ENCODE measurements around the gene LDAH.
"Not testable (repeated sequence)": the region's sequence is repeated elsewhere in the genome, so short reads cannot be mapped to it uniquely, and the experiment has no call there.

The LDAH gene

DNA sequence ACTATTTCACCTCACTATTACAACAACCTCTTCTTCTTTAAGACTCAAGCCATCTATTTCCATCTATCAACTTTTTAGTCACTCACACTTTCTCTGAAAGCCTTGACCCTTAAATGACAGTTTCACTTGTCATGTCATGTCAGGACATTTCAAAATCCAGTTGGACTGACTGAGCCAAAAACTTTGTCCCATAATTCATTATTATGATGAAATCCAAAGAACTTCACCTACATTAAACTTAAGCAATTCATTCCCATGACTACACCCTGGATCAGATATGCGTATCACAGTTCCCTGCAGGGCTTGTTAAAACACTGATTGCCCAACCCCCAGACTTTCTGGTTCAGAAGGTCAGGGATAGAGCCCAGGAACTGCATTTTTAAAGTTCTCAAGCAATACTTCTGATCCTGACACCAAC lies 26.5 kb downstream of the LDAH start:
- no peak for DNase-seq (ENCODE audit: low read depth, low spot score)
- H3K4me3 ChIP-seq (ENCODE audit: low read length), result no peak overlapping the region

GRCh38 chr2:20793944-20794343 lies 29.0 kb downstream of the LDAH start:
- not testable (repeated sequence) for H3K4me3 ChIP-seq (ENCODE audit: low read length); DNase-seq (ENCODE audit: low read depth, low spot score)

GRCh38 chr2:20781656-20782265 lies 41.1 kb downstream of the LDAH start:
- H3K4me3 ChIP-seq (ENCODE audit: low read length), result no peak overlapping the region
- peak; percentile 29 for DNase-seq (ENCODE audit: low read depth, low spot score)

DNA sequence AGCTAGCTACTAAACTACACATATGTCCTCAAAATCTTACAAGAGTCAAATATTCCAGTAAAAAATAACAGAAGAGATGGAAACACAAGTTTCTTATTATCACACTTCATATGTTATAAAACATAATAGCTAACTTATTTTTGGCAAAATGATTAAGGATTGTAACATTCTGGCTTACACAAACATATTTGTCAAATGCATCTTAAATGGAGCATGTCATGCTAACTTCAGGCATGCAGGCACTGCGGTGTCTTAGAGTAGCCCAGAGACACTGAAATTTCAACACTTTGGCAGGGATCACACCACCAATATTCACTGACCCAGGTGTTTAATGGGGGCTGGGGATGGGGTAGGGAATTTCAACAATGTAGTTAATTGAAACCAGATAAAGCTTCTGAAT lies 51.6 kb downstream of the LDAH start:
- no peak overlapping the region for H3K4me3 ChIP-seq (ENCODE audit: low read length)
- no peak for DNase-seq (ENCODE audit: low read depth, low spot score)

DNA sequence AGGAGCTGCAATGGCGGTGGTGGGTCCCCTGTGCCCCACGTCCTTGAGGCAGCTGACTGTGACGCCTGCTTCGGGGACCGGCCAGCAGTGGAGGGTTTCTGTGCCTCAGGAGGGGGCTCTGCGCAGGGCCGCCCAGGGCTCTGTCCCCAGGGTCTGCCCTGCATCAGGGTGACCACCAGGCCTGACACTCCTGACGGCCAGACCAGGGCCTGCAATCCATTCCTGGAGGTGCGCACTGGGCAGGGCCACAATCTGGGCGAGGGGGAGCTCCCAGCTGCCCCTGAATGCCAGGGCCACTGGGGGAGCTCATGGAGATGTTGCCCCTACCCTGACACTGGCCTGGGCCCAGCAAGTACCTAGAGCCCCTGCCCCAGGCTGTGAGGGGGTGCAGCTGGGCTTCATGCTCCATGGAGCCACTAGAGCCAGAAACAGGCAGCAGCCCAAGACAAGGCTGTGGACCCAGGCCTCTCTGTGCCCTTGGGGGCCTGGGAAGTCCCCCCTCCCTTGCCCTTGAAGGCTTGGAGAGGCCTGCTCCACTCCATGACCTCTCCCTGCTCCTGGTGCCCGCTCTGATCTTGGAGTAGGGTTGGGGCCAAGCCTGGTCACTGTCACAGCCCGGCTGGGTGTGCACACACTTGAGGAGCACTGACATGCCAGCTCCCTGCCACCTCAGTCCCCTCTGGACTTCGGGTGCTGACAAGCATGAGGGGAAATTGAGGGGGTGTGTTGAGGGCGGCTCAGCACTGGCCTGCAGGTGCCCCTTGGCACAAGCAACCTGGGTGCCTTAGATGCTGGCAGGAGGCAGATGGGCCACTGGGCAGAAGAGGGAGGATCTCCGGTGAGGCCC lies 55.9 kb downstream of the LDAH start:
- DNase-seq (ENCODE audit: low read depth, low spot score), result no peak
- H3K4me3 ChIP-seq (ENCODE audit: low read length), result no peak overlapping the region

GRCh38 chr2:20766213-20766612 lies 56.7 kb downstream of the LDAH start:
- DNase-seq (ENCODE audit: low read depth, low spot score), result no peak
- no peak overlapping the region for H3K4me3 ChIP-seq (ENCODE audit: low read length)

GRCh38 chr2:20762945-20763683 lies 59.8 kb downstream of the LDAH start:
- no peak for DNase-seq (ENCODE audit: low read depth, low spot score)
- no peak overlapping the region for H3K4me3 ChIP-seq (ENCODE audit: low read length)

DNA sequence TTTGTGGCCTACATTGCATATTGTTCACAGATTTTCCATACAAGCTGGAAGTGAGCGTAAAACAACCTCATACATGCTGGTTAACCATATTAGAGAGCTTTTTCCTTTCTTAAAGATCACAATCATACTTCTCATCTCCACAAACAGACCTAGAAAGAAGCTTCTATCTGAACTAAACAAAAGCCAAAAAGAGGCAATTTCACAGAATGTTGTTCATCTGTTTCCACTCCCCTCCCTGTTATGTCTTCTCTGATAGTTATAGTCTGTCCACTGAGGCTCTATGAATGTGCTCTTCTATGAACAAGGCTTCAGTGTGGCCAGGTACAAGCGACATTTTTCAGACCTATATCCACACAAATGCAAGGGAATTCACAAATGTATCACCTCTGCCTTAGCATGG lies 63.4 kb downstream of the LDAH start:
- DNase-seq (ENCODE audit: low read depth, low spot score), result no peak
- H3K4me3 ChIP-seq (ENCODE audit: low read length), result no peak overlapping the region

DNA sequence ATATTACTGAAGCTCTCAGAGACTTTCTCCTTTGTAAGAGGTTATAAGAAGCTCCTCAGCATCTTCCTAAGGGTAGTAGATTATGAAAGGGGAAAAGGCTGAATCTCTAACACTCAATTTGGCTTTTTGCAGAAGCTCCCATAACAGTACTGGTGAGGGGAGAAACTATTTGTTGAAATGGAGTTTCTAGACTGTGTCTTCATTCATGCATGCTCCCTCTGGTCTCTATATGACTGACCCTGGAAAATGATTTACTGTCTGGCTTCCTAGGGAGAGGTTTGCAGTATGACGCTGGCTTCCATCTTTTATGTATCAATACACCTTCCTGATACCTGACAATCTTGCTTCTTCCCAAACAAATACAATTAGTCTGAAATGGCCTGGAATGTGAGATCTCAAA lies 63.9 kb downstream of the LDAH start:
- no peak for DNase-seq (ENCODE audit: low read depth, low spot score)
- no peak overlapping the region for H3K4me3 ChIP-seq (ENCODE audit: low read length)

DNA sequence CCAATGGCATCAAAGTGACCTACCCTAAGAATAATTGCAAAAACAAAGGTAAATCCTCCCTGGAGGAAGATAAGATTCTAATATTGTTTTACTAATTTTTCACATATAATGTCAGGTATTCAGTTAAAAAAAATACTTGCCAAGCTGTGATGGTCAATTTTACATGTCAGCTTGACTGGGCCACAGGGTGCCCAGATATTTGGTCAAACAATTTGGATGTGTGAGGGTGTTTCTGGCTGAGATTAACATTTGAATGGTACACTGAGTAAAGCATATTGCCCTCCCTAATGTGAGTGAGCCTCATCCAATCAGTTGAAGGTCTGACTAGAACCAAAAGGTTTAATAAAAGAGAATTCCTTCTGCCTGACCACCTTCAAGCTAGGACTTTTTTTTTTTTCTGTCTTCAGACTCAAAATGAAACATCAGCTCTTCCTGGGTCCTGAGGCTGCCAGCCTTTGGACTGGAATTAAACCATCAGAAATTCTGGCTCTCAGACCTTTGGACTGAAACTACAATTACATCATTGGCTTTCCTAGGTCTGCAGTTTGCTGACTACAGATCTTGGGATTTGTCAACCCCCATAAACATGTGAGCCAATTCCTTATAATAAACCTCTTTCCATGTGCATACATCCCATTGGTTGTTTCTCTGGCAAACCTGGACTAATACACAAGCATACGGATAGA lies 65.4 kb downstream of the LDAH start:
- no peak overlapping the region for H3K4me3 ChIP-seq (ENCODE audit: low read length)
- DNase-seq (ENCODE audit: low read depth, low spot score), result no peak

DNA sequence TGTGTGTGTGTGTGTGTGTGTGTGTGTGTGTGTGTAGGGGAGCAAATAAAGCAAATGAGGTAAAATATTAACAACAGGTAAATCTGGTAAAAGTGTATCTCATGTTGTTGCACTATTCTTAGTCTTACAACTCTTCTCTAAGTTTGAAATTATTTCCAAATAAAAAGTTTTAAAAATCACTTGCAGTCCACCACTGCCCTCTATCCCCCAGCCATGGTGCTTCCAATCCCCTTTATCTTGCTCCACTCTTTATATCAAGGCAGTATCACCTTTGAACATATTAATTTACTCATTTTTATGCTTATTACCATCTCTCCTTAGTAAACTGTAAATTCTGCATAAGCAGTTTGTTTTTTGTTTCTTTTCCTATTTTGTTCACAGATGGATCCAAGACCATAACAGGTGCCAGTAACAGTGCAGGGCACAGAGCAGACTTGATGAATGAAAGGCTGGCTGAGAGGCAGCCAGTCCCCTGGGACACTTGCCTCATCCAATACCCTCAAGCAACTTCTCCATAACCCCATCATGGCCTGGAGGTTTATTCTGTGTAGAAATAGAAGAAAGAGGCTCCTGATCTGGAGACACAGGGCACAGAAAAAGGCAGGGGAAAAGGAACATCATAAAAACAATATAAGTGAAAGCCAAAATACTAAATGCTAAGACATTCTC lies 67.6 kb downstream of the LDAH start:
- no peak for DNase-seq (ENCODE audit: low read depth, low spot score)

GRCh38 chr2:20752293-20752692 lies 70.6 kb downstream of the LDAH start:
- no peak for DNase-seq (ENCODE audit: low read depth, low spot score)
- H3K4me3 ChIP-seq (ENCODE audit: low read length), result no peak overlapping the region

More for the DNA sequence above, 67.6 kb downstream of the LDAH start:
- H3K4me3 ChIP-seq (ENCODE audit: low read length), result no peak overlapping the region

DNA sequence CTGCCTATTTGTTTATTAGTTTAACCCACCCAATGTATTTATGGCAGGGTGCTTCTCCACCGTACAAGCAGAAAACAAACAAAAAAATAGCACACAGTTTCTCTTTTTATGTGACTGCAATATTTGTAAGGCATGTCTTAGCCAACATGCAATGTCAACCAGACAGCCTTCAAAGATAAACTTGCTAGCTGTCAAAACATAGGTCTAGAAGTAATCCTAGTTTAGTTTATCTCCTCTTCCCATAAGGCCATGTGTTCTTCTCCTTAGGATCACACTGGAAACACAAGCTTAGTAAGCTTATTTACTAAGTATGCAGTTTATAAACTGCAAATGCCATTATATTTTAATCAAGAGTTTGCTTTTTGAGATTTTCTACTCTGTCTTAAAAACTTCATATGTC lies 75.6 kb downstream of the LDAH start:
- no peak for DNase-seq (ENCODE audit: low read depth, low spot score)

DNA sequence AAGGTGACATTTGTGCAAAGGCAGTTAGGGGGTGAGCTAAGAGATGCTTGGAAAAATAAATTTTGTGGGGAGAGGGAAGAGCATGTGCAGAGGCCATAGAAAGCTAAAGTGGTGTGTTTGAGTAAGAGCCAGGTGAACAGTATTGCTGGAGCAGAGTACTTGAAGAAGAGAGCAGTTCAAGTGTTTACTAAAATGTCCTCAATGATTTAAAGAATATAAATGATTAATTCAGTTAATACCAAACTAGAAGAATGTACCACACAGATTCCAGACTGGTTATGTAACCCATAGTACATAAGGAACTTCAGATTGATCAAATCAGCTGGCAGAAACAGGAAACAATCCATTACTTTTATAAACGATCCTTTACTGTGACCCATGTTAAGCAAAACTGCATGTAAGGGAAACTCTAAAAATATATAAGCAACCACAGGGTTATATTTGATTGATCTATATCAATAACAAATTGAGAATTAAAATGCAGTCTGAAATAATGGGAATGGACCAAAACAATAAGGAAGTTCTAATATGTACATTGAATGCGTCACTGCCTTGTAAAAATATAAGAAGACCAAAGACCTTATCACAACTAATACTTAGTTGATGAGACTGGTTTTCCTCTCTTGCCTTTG lies 76.9 kb downstream of the LDAH start:
- no peak for DNase-seq (ENCODE audit: low read depth, low spot score)
- H3K4me3 ChIP-seq (ENCODE audit: low read length), result no peak overlapping the region

More for the DNA sequence above, 75.6 kb downstream of the LDAH start:
- H3K4me3 ChIP-seq (ENCODE audit: low read length), result no peak overlapping the region

- DNase-seq (ENCODE audit: low read depth, low spot score), result no peak
- H3K4me3 ChIP-seq (ENCODE audit: low read length), result no peak overlapping the region
Observed at GRCh38 chr2:20744366-20745335, 78.2 kb downstream of the LDAH start.

DNA sequence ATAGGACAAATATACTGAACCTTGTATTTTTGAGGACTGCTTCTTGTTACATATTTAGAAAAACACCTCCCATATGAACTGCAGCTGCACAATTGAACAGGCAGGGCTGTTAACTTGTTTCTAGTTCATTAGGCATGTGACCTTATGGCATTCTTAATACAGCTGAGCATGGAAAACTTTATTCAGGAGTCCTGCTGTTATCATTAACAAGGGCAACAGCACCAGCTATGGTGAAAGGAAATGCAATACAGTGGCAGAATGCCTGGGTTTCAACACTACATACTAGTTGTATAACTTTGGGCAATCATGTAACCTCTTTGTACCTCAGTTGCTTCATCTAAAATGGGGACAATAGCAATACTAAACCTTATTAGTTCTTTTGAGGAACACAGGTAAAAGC lies 84.1 kb downstream of the LDAH start:
- H3K4me3 ChIP-seq (ENCODE audit: low read length), result no peak overlapping the region

DNA sequence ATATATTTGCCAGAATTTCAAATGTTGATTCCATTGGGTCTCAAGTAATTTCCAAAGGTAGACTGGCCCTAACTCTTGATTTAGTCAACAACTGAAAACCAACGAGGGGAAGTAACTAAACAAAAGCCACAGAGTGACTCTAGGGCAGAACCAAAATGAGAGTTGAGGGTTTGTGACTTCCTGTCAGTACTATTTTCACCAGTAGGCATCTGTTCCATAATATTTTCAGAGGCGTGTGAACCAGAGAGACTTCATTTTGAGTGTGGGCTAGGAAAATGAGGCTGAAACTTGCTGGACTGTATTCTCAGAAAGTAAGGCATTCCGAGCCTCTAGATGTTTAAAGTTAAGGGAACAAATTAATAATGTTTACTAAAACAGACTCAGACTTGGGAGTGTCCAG lies 85.4 kb downstream of the LDAH start:
- peak; percentile 56 for DNase-seq (ENCODE audit: low read depth, low spot score)
- no peak overlapping the region for H3K4me3 ChIP-seq (ENCODE audit: low read length)

More for the DNA sequence above, 84.1 kb downstream of the LDAH start:
- DNase-seq (ENCODE audit: low read depth, low spot score), result no peak
